Stomach smooth muscle (tissue), 2 donors: ENCODE results near the gene VWA3B.

Experiments
- H3K27ac ChIP-seq: one replicate; pipeline ENCODE4 v1.7.0; 2013; ENCODE audit warnings: mild to moderate bottlenecking, low read length, inconsistent platforms
- H3K27me3 ChIP-seq, 2 donors: one replicate each; pipeline ENCODE4 v1.7.0; 2013; ENCODE audit warnings: low read length in 2 of 2; ENCODE audit not compliant: insufficient read depth in 2 of 2, control insufficient read depth in 1 of 2
- H3K36me3 ChIP-seq, 2 donors: one replicate each; pipeline ENCODE4 v1.7.0; 2013; ENCODE audit warnings: low read length in 2 of 2; ENCODE audit not compliant: control insufficient read depth in 2 of 2, insufficient read depth in 2 of 2
- H3K4me1 ChIP-seq: one replicate; pipeline ENCODE4 v1.7.0; 2013; ENCODE audit warnings: low read length; ENCODE audit not compliant: control insufficient read depth, insufficient read depth
- H3K4me3 ChIP-seq, 2 donors: one replicate each; pipeline ENCODE4 v1.7.0; 2013; ENCODE audit warnings: low read length in 2 of 2
- H3K9ac ChIP-seq, 2 donors: one replicate each; pipeline ENCODE4 v1.7.0; 2013; ENCODE audit warnings: low read length in 2 of 2, mild to moderate bottlenecking in 1 of 2
- H3K9me3 ChIP-seq, 2 donors: one replicate each; pipeline ENCODE4 v1.7.0; 2013; ENCODE audit warnings: low read length in 2 of 2; ENCODE audit not compliant: control insufficient read depth in 2 of 2
- donor health status: healthy.
- donor health status: Pancreatic carcinoma.

Gene VWA3B

DNA sequence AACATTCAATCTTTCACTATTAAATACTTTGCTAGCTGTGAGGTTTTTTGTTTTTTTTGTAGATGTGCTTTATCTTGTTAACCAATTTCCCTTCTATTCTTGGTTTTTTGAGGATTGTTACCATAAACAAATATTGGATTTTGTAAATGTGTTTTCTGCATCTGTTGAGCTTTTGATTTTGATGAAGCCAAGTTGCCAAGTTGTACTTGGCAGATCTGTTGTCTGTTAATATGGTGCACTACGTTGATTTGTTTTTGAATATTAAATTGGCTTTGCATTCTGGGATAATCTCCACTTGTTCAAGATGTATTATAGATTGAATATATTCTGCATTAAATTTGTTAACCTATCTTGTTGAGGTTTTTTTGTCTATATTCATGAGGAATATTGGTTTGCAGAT is 114.6 kb downstream of the VWA3B start:
- Histone ChIP-seq H3K9me3 (no peaks in the 10 kb centered on the region), H3K9ac (no peak overlapping the region), H3K27ac (no peak overlapping the region), H3K27me3 (no peaks in the 10 kb centered on the region), H3K36me3 (no peaks in the 10 kb centered on the region), H3K4me1 (no peaks in the 10 kb centered on the region), H3K4me3 (no peak overlapping the region)

DNA sequence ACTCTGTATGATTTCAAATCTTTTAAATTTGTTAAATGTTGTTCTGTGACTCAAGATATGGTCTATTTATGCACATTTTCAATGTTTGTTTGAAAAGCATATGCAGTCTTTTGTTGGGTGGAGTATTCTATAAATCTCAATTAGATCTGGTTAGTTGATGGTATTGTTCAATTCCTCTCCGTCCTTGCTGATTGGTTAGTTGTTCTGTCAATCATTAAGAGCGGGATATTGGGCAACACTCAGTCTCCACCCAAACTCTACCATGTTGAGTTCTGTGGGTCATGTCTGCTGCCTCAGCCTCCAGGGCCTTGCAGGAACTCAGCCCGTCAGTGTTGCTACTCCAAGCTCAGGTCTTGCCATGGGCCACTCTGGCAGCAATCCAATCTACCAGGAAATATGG is 118.9 kb downstream of the VWA3B start:
- Histone ChIP-seq H3K9ac (no peak overlapping the region), H3K4me1 (no peaks in the 10 kb centered on the region), H3K27me3 (no peaks in the 10 kb centered on the region), H3K4me3 (no peak overlapping the region), H3K36me3 (no peaks in the 10 kb centered on the region), H3K9me3 (no peaks in the 10 kb centered on the region), H3K27ac (no peak overlapping the region)

DNA sequence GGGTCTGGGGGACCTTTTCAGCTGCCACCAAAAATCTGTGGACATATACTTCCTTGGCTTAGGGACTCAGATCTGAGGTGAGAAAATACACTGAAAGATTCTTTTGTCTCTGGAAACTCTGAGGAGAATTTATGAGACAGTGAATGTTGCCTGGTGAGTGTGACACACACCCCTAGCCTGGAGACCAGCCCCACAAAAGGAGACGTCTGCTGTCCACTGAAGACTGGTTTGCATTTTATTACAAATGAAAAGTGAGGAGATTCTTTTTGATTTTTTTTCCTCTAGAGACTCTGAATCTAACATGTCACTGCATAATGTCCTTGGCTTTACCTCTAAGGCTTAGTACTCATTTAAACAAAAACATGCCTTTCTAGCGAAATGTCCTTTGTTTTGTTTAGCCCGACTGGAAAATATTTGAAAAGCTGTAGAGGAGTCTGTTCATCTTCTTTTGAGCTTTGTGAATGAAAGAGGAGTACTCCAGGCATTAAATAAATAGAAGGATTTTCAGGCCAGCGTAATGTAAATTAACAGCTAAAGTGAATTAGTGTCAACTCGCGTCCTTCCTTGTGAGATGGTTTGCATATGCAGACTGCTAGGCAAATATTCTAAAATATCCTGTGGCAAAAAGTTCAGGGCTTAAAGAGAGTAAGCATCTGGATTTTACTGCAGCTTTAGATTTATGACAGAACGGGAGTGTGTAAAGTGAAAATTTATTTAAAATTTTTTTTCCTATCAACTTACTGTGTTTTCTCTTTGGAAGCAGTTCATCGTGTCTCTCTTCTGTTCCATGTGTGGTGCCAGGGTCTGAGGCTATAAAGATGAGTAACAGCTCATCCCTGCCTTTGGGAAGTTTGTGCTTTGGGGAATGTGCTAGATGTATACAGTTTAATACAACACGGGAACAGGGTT is 125.4 kb downstream of the VWA3B start:
- no peaks in the 10 kb centered on the region for H3K9me3 ChIP-seq
- no peak overlapping the region for H3K9ac ChIP-seq
- H3K4me3 ChIP-seq: peak overlapping the region in 1 of 2 donors; percentile 15
- H3K27ac ChIP-seq: no peak overlapping the region
- peaks cover 9% of the 10 kb centered on the region for H3K4me1 ChIP-seq
- no peaks in the 10 kb centered on the region for H3K36me3 ChIP-seq
- no peaks in the 10 kb centered on the region for H3K27me3 ChIP-seq

DNA sequence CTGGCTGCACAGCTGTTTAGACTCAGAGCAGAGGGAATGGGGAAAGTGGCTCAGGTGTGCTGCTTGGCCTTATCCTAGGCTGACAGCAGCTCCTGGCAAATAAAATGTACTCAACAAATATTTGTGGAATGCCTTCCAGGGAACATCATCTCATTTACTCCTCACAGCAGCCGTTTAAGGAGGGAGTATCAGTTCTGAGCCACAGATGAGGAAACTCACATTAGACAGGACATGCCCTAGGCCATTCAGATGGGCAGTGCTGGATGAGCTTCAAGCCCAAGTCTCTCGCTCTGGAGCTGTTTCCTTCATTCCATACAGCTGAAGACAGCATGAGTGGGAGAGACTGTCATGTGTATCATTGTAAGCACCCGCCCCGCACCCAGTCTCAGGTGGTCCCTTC is 129.6 kb downstream of the VWA3B start:
- H3K36me3 ChIP-seq: no peaks in the 10 kb centered on the region
- no peaks in the 10 kb centered on the region for H3K27me3 ChIP-seq
- peaks cover 9% of the 10 kb centered on the region for H3K4me1 ChIP-seq
- no peak overlapping the region for H3K9ac ChIP-seq
- H3K27ac ChIP-seq: no peak overlapping the region
- no peaks in the 10 kb centered on the region for H3K9me3 ChIP-seq
- no peak overlapping the region for H3K4me3 ChIP-seq

DNA sequence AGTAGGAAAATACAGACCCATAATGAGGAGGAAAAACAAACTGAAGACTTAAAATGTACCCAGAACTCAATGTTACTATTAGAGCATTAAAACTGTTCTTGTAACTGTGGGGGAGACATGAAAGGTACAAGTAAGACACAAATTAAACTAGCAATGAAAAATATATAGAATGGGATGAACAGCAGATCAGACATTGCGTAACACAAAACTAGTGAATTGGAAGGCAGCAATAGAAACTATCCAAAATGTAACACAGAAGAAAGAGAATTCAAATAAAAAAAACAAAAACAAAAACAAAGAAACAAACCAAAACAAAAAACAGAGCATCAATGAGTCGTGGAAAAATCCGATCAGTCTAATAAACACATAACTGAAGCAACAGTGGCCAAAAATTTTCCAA is 132.2 kb downstream of the VWA3B start:
- no peak overlapping the region for H3K9ac ChIP-seq
- H3K36me3 ChIP-seq: no peaks in the 10 kb centered on the region
- H3K27ac ChIP-seq: no peak overlapping the region
- no peaks in the 10 kb centered on the region for H3K27me3 ChIP-seq
- no peak overlapping the region for H3K4me3 ChIP-seq
- H3K9me3 ChIP-seq: no peaks in the 10 kb centered on the region
- H3K4me1 ChIP-seq: no peaks in the 10 kb centered on the region

DNA sequence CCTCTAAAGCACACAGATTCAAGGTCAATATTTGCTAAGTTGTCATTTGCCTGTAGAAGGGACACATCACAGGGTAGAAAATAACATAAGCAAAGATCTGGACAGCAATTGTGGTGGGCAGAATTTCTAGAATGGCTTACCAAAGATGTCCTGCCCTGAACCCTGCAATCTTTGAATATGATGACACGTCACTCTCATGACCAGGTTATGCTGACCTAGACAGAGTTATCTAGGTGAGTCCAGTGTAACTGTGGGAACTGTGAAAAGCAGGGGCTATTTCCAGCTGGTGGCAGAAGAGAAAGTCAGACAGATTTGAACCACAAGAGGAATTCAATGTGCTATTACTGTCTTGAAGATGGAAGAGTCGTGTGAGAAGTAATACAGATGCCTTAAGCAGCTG is 147.0 kb downstream of the VWA3B start:
- no peak overlapping the region for H3K9ac ChIP-seq
- no peaks in the 10 kb centered on the region for H3K36me3 ChIP-seq
- H3K27me3 ChIP-seq: peaks cover 0 to 3% of the 10 kb centered on the region in 2 donors
- no peak overlapping the region for H3K4me3 ChIP-seq
- H3K9me3 ChIP-seq: no peaks in the 10 kb centered on the region
- H3K4me1 ChIP-seq: no peaks in the 10 kb centered on the region
- H3K27ac ChIP-seq: no peak overlapping the region

DNA sequence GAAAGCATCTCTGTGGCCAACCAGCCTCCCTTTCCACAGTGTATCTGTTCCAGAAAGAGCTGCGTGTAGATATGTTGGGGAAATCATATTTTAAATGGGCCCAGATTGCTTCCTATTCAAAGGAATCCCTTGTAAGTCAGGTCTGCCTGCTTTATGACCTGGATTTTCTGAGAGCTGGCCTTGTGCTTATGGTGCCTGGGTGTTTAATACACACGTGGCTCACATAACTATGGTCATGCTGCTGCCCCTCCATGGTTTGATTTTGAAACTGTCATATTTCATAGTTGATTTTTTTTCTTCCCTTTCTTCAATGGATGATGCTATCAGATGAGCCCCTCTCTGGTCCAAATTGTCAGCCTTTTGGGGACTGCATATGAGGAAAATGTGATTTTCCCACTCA is 147.8 kb downstream of the VWA3B start:
- Histone ChIP-seq H3K27me3 (peaks cover 0 to 3% of the 10 kb centered on the region in 2 donors), H3K27ac (no peak overlapping the region), H3K4me3 (no peak overlapping the region), H3K9me3 (no peaks in the 10 kb centered on the region), H3K4me1 (no peaks in the 10 kb centered on the region), H3K9ac (no peak overlapping the region), H3K36me3 (no peaks in the 10 kb centered on the region)

DNA sequence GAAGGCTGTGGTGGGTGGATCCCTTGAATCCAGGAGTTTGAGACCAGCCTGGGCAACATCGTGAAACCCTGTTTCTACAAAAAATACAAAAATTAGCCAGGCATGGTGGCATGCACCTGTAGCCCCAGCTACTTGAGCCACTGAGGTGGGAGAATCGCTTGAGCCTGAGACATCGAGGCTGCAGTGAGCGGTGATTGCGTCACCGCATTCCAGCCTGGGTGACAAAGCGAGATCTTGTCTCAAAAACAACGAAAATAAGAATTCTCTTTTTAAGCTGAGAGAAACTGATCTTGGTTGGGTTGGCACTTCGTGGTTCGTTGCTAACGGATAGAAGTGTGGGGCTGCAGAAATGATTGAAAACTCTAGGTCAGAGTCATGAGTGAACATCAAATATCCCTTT is 150.0 kb downstream of the VWA3B start:
- Histone ChIP-seq H3K4me3 (no peak overlapping the region), H3K4me1 (no peaks in the 10 kb centered on the region), H3K27me3 (peaks cover 0 to 3% of the 10 kb centered on the region in 2 donors), H3K36me3 (no peaks in the 10 kb centered on the region), H3K9ac (no peak overlapping the region), H3K9me3 (no peaks in the 10 kb centered on the region), H3K27ac (no peak overlapping the region)

DNA sequence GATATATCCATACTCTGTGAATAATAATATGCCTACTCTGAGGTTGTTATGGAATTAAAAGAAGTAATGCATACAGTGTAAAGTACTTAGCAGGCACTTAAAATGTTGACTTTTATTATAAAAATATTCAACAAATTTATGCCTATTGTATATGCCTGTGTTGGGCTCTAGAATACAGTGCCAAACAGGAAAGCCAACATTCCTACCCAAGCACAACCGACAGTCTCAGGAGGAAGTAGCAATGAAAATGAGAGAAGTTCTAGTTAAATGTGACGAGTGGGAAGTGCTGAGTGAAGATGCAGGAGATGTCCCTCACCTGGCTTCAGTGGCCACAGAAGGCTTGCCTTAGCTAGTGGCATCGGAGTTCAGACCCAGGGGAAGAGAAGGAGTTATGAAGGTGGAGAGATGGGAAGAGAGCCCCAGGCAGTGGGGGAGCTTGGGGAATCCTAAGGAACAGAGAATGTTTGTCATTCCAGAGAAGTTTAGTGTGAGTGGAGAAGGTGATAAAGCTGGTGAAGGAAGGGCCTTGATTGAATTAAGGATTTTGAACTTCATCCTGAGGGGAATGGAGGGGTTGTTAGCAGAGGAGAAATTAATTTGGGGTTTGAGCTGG is 153.9 kb downstream of the VWA3B start:
- no peaks in the 10 kb centered on the region for H3K4me1 ChIP-seq
- no peak overlapping the region for H3K4me3 ChIP-seq
- no peaks in the 10 kb centered on the region for H3K27me3 ChIP-seq

DNA sequence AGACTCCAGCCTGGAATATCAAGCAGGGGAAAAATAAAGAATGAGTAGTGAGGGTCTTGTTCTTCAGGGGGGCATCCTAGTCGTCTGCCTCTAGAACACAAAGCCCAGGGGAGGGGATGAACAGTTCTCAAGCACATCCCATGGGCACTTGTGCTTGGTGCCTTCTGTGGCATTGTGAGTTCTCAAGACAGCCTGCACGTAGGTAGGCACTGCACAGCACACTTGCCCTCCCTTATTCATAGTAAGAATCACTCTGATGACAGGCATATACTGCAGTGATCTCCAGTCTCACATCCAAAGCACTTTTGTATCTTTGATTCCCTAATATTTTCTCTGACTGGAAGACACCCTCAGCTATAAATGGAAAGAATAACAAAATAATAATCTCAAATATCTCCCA is 154.6 kb downstream of the VWA3B start:
- Histone ChIP-seq H3K27ac (no peak overlapping the region), H3K9me3 (no peaks in the 10 kb centered on the region), H3K9ac (no peak overlapping the region), H3K4me3 (no peak overlapping the region), H3K4me1 (no peaks in the 10 kb centered on the region), H3K36me3 (no peaks in the 10 kb centered on the region), H3K27me3 (no peaks in the 10 kb centered on the region)

More for the DNA sequence above, 153.9 kb downstream of the VWA3B start:
- no peaks in the 10 kb centered on the region for H3K36me3 ChIP-seq
- no peaks in the 10 kb centered on the region for H3K9me3 ChIP-seq
- no peak overlapping the region for H3K27ac ChIP-seq
- no peak overlapping the region for H3K9ac ChIP-seq

DNA sequence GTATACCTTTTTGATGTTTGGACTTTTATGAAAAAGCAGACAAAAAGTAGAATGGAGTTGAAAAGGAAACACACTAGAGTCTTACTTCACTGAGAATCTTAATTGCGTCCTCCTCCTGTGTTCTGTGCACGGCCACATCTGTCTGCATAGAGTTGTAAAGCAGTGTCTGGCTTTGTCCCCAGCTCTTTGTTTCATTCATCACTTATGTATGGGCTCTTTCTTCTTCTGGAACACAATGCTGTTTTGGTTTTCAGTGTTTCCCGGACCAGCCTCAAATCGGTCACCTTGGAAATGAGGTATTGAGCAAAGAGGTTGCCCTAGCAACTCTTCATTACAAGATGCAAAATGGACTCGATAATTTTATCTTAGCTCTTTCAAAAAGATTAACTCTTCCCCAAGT is 155.0 kb downstream of the VWA3B start:
- Histone ChIP-seq H3K27ac (no peak overlapping the region), H3K27me3 (no peaks in the 10 kb centered on the region), H3K9me3 (no peaks in the 10 kb centered on the region), H3K4me3 (no peak overlapping the region), H3K9ac (no peak overlapping the region), H3K36me3 (no peaks in the 10 kb centered on the region), H3K4me1 (no peaks in the 10 kb centered on the region)
